Cardiac muscle cell (in vitro differentiated cells and primary cell): ENCODE data around the gene TGM5. TPM values are rescaled to one million over a fixed set of nuclear protein-coding genes. Genes with fewer than 3 reads are reported as not detected.

ENCODE experiments used
- DNase-seq, 2 donors: peaks; one replicate each; pipeline versions ENCODE4 v3.0.0 to v3.0.0-alpha.2; 2010 to 2017; ENCODE audit warnings: low read depth in 1 of 2, low spot score in 1 of 2
- H3K27ac ChIP-seq: fragments of 200-600 bp; sonication (generic); 2 replicates; pipeline ENCODE4 v1.5.1; 2016
- H3K27me3 ChIP-seq: fragments of 200-600 bp; sonication (generic); 2 replicates; pipeline ENCODE4 v1.6.0; 2016; ENCODE audit warnings: control low read depth
- H3K36me3 ChIP-seq: fragments of 200-600 bp; sonication (generic); 2 replicates; pipeline ENCODE4 v1.5.1; 2016; ENCODE audit warnings: control low read depth
- H3K4me1 ChIP-seq: fragments of 200-600 bp; sonication (generic); 2 replicates; pipeline ENCODE4 v1.8.1; 2017; ENCODE audit warnings: low read depth, mild to moderate bottlenecking, mixed run types
- H3K4me3 ChIP-seq: fragments of 200-600 bp; sonication (generic); 2 replicates; pipeline ENCODE4 v1.5.1; 2016; ENCODE audit warnings: mild to moderate bottlenecking
- H3K9me3 ChIP-seq: fragments of 200-600 bp; sonication (generic); 2 replicates; pipeline ENCODE4 v1.5.1; 2017; ENCODE audit warnings: low read depth, mild to moderate bottlenecking, control low read depth
- polyA plus RNA-seq: library from polyadenylated mRNA; unstranded; fragments of >200 nt; fragmentation: Nextera tagmentation; extraction: Ambion mirVana; gene quantifications from 2 replicates; pipeline ENCODE4 v1.2.1, GENCODE V29; 2016
- total RNA-seq: library from RNA; depleted of rRNA; stranded (reverse); fragments of >200 nt; gene quantifications from 2 replicates; pipeline ENCODE4 v1.2.3, GENCODE V29; 2016
- TF ChIP-seq, protein P1 (sequence below): IDR thresholded peaks from 2 replicates; pipeline ENCODE4 v1.5.1; 2012; ENCODE audit warnings: low read depth, mild to moderate bottlenecking, low read length

The TGM5 gene
- total and polyA plus RNA-seq, 2 experiments from 2014 or later = not detected

DNA sequence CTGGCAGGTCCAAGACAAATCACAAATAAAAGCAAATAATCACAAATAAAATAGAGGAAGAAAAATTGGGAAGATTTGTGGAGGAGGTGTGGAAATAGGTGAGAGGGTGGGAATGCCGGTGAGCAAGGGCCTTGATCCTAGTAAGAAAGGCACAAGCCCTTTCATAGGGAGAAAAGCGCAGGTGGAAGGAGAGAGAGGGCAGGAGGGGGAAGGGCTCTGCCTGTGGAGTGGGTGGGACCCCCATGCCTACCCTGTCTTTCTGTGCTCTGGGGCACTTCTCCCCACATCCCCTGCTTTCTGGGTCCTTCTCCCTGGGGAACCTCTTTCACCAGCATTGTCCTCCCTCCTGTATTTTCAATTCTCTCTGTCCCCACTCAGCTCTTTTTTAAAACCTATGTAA lies 711 bp upstream of the TGM5 start:
- no peak overlapping the region for H3K4me3 ChIP-seq
- no peaks in the 10 kb centered on the region for H3K4me1 ChIP-seq
- H3K9me3 ChIP-seq = no peaks in the 10 kb centered on the region
- H3K36me3 ChIP-seq = no peaks in the 10 kb centered on the region
- no peak overlapping the region for H3K27ac ChIP-seq
- no peak for DNase-seq
- H3K27me3 ChIP-seq = peaks cover 30% of the 10 kb centered on the region
- TF ChIP-seq, protein P1, sequence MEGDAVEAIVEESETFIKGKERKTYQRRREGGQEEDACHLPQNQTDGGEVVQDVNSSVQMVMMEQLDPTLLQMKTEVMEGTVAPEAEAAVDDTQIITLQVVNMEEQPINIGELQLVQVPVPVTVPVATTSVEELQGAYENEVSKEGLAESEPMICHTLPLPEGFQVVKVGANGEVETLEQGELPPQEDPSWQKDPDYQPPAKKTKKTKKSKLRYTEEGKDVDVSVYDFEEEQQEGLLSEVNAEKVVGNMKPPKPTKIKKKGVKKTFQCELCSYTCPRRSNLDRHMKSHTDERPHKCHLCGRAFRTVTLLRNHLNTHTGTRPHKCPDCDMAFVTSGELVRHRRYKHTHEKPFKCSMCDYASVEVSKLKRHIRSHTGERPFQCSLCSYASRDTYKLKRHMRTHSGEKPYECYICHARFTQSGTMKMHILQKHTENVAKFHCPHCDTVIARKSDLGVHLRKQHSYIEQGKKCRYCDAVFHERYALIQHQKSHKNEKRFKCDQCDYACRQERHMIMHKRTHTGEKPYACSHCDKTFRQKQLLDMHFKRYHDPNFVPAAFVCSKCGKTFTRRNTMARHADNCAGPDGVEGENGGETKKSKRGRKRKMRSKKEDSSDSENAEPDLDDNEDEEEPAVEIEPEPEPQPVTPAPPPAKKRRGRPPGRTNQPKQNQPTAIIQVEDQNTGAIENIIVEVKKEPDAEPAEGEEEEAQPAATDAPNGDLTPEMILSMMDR = no peak

- TF ChIP-seq, protein P1 = no peak
- no peak for DNase-seq
- Histone ChIP-seq H3K4me3 (no peak overlapping the region), H3K9me3 (no peaks in the 10 kb centered on the region), H3K36me3 (no peaks in the 10 kb centered on the region), H3K4me1 (no peaks in the 10 kb centered on the region), H3K27ac (no peak overlapping the region), H3K27me3 (peaks cover 30% of the 10 kb centered on the region)
These were observed 342 bp downstream of the TGM5 start for GRCh38 chr15:43266386-43266785.

DNA sequence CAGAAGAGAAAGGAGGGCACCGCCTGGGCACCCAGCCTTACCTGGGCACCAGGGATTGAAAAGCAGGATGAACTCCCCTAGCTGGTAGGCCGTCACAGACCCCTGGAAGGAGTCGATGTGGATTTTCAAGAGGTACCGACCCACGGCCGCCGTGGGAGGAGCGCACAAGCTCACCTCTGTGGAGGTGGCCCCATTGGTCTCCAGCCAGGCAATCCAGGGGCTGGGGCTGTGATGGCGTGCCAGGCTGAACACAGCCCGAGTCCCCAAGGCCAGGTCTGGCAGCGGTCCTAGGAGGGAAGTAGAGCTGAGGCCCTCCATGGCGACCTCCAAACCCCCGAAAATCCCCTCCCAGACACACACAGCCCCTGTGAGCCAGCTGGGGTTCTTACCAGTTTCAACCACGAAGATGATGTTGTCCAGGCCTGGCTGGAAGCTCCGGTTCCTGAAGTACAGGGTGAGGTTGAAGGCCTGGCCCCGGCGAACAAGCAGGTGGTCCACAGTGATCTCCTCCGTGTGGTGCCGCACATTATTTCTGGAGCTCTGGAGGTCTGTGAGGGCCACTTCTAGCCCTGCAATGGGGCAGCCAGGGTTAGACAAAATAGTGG lies 6.6 kb downstream of the TGM5 start:
- Histone ChIP-seq H3K4me3 (no peak overlapping the region), H3K36me3 (no peaks in the 10 kb centered on the region), H3K27ac (no peak overlapping the region), H3K9me3 (no peaks in the 10 kb centered on the region), H3K4me1 (no peaks in the 10 kb centered on the region), H3K27me3 (peaks cover 18% of the 10 kb centered on the region)
- TF ChIP-seq, protein P1 = no peak
- DNase-seq = no peak

- no peaks in the 10 kb centered on the region for H3K36me3 ChIP-seq
- no peak for DNase-seq
- H3K4me3 ChIP-seq = no peak overlapping the region
- no peaks in the 10 kb centered on the region for H3K9me3 ChIP-seq
- TF ChIP-seq, protein P1 = no peak
- no peak overlapping the region for H3K27ac ChIP-seq
- peaks cover 7% of the 10 kb centered on the region for H3K27me3 ChIP-seq
- H3K4me1 ChIP-seq = no peaks in the 10 kb centered on the region
These were observed 7.9 kb downstream of the TGM5 start for GRCh38 chr15:43258781-43259180.

GRCh38 chr15:43256341-43256740 lies 10.4 kb downstream of the TGM5 start:
- no peak for DNase-seq
- H3K27me3 ChIP-seq = no peaks in the 10 kb centered on the region
- H3K36me3 ChIP-seq = no peaks in the 10 kb centered on the region
- no peak overlapping the region for H3K27ac ChIP-seq
- no peaks in the 10 kb centered on the region for H3K9me3 ChIP-seq
- no peaks in the 10 kb centered on the region for H3K4me1 ChIP-seq
- H3K4me3 ChIP-seq = no peak overlapping the region
- TF ChIP-seq, protein P1 = no peak
